Fibroblast of lung (primary cell): ENCODE measurements around the gene FBL. TPM values are rescaled to one million over a fixed set of nuclear protein-coding genes. Genes with fewer than 3 reads are reported as not detected.

Experiments used
- DNase-seq, 2 donors: peaks; one replicate each; pipeline versions ENCODE4 v3.0.0 to v3.0.0-alpha.2; 2010; ENCODE audit warnings: low read depth in 2 of 2
- H2AFZ ChIP-seq: 2 replicates; pipeline ENCODE4 v1.5.1; 2012; ENCODE audit warnings: low read length, control low read depth, inconsistent platforms
- H3K27ac ChIP-seq: 2 replicates; pipeline ENCODE4 v1.5.1; 2011; ENCODE audit warnings: low read length, control low read depth; ENCODE audit not compliant: insufficient read depth
- H3K27me3 ChIP-seq: 2 replicates; pipeline ENCODE4 v1.5.1; 2011; ENCODE audit warnings: mild to moderate bottlenecking, low read length; ENCODE audit not compliant: control insufficient read depth, insufficient read depth
- H3K36me3 ChIP-seq: 2 replicates; pipeline ENCODE4 v1.5.1; 2011; ENCODE audit warnings: low read length; ENCODE audit not compliant: control insufficient read depth, insufficient read depth
- H3K4me1 ChIP-seq: 2 replicates; pipeline ENCODE4 v1.5.1; 2011; ENCODE audit warnings: low read length; ENCODE audit not compliant: control insufficient read depth, insufficient read depth; ENCODE audit errors: extremely low read depth
- H3K4me2 ChIP-seq: 2 replicates; pipeline ENCODE4 v1.5.1; 2011; ENCODE audit warnings: low read length, control low read depth; ENCODE audit not compliant: insufficient read depth; ENCODE audit errors: extremely low read depth
- H3K4me3 ChIP-seq, 4 experiments: fragments of 200-600 bp in 1 of 4; sonication (generic) in 1 of 4; replicated peaks in 1 of 4; 2 replicates each; pipeline ENCODE4 v1.5.1; 2011 to 2016; ENCODE audit warnings: low read length in 4 of 4, low read depth in 3 of 4, mild to moderate bottlenecking in 3 of 4, control low read depth in 2 of 4, inconsistent platforms in 1 of 4, mixed read lengths in 1 of 4; ENCODE audit not compliant: insufficient read depth in 1 of 4; ENCODE audit errors: control extremely low read depth in 1 of 4
- H3K79me2 ChIP-seq: 2 replicates; pipeline ENCODE4 v1.5.1; 2012; ENCODE audit warnings: mild to moderate bottlenecking, low read length, inconsistent platforms; ENCODE audit not compliant: control insufficient read depth, insufficient read depth
- H3K9ac ChIP-seq: 2 replicates; pipeline ENCODE4 v1.5.1; 2011; ENCODE audit warnings: mild to moderate bottlenecking, low read length, control low read depth; ENCODE audit not compliant: insufficient read depth
- H3K9me3 ChIP-seq: 2 replicates; pipeline ENCODE4 v1.5.1; 2012; ENCODE audit warnings: low read depth, low read length; ENCODE audit not compliant: control insufficient read depth, insufficient read depth
- H4K20me1 ChIP-seq: 2 replicates; pipeline ENCODE4 v1.5.1; 2011; ENCODE audit warnings: low read length; ENCODE audit not compliant: control insufficient read depth, insufficient read depth; ENCODE audit errors: extremely low read depth
- CTCF ChIP-seq, 2 donors: IDR thresholded peaks in 1 of 2; conservative IDR thresholded peaks in 1 of 2; 1 replicate in 1 of 2; 2 replicates in 1 of 2; pipeline ENCODE4 v1.5.1; 2011 to 2012; ENCODE audit warnings: low read length in 2 of 2, control low read depth in 1 of 2, inconsistent platforms in 1 of 2, low read depth in 1 of 2, mild to moderate bottlenecking in 1 of 2
- EZH2 ChIP-seq: IDR thresholded peaks from 2 replicates; pipeline ENCODE4 v1.5.1; 2012; ENCODE audit warnings: low read length, control low read depth, mild to moderate bottlenecking; ENCODE audit errors: missing control alignments
- polyA plus RNA-seq, 2 donors: library from polyadenylated mRNA; depleted of rRNA in 1 of 2; stranded (reverse) in 1 of 2; unstranded in 1 of 2; fragments of >200 nt; gene quantifications; 2 replicates each; pipeline ENCODE4 v1.2.1, GENCODE V29; 2011 to 2012; ENCODE audit warnings: missing spikeins in 1 of 2
- total RNA-seq: library from RNA; depleted of rRNA; stranded (reverse); fragments of >200 nt; gene quantifications from 2 replicates; pipeline ENCODE4 v1.2.1, GENCODE V29; 2014

Gene FBL
- total and polyA plus RNA-seq, 2 donors (not counting 1 experiment from before 2014, with no cell fraction given): 127 to 177 TPM

GRCh38 chr19:39813264-39813993 lies 32.8 kb downstream of the FBL start:
- Histone ChIP-seq H3K4me3 (no peak overlapping the region), H3K27me3 (no peaks in the 10 kb centered on the region), H3K9ac (no peak overlapping the region), H2AFZ (no peak overlapping the region), H3K9me3 (no peaks in the 10 kb centered on the region), H3K36me3 (no peaks in the 10 kb centered on the region), H3K27ac (no peak overlapping the region), H3K4me2 (no peak overlapping the region), H4K20me1 (no peaks in the 10 kb centered on the region), H3K4me1 (no peaks in the 10 kb centered on the region), H3K79me2 (no peaks in the 10 kb centered on the region)
- DNase-seq: no peak
- TF ChIP-seq EZH2 (no peak), CTCF (conservative IDR thresholded peaks at IDR 0.05 in 1 of 2, IDR thresholded peaks at IDR 0.05 in 1 of 2; ENCODE audit: low read depth in 1 of 2, low read length in 2 of 2) (no peak)

- Histone ChIP-seq H3K9ac (no peak overlapping the region), H3K27me3 (no peaks in the 10 kb centered on the region), H4K20me1 (no peaks in the 10 kb centered on the region), H3K36me3 (no peaks in the 10 kb centered on the region), H3K4me1 (no peaks in the 10 kb centered on the region), H3K4me3 (no peak overlapping the region), H3K27ac (no peak overlapping the region), H3K4me2 (no peak overlapping the region), H2AFZ (no peak overlapping the region), H3K9me3 (no peaks in the 10 kb centered on the region), H3K79me2 (no peaks in the 10 kb centered on the region)
- no peak for DNase-seq
- TF ChIP-seq CTCF (conservative IDR thresholded peaks at IDR 0.05 in 1 of 2, IDR thresholded peaks at IDR 0.05 in 1 of 2; ENCODE audit: low read depth in 1 of 2, low read length in 2 of 2) (no peak), EZH2 (no peak)
These were observed 35.1 kb downstream of the FBL start for GRCh38 chr19:39811064-39811463.

GRCh38 chr19:39810424-39810823 lies 35.8 kb downstream of the FBL start:
- no peaks in the 10 kb centered on the region for H3K36me3 ChIP-seq
- H3K9me3 ChIP-seq: no peaks in the 10 kb centered on the region
- no peak overlapping the region for H3K9ac ChIP-seq
- H3K27me3 ChIP-seq: no peaks in the 10 kb centered on the region
- no peaks in the 10 kb centered on the region for H3K4me1 ChIP-seq
- no peak overlapping the region for H3K4me3 ChIP-seq
- no peak overlapping the region for H3K4me2 ChIP-seq
- no peak for DNase-seq
- H2AFZ ChIP-seq: no peak overlapping the region
- no peak for TF ChIP-seq EZH2
- no peak for TF ChIP-seq CTCF (conservative IDR thresholded peaks at IDR 0.05 in 1 of 2, IDR thresholded peaks at IDR 0.05 in 1 of 2; ENCODE audit: low read depth in 1 of 2, low read length in 2 of 2)
- H3K27ac ChIP-seq: no peak overlapping the region
- H3K79me2 ChIP-seq: no peaks in the 10 kb centered on the region
- H4K20me1 ChIP-seq: no peaks in the 10 kb centered on the region
